NB4 (cell line): ENCODE results near the gene NUAK1.

ENCODE experiments used
- DNase-seq: peaks from one replicate; pipeline ENCODE4 v3.0.0; 2010; ENCODE audit warnings: low read depth
- H3K4me3 ChIP-seq: one replicate; pipeline ENCODE4 v1.5.1; 2011; ENCODE audit warnings: mild to moderate bottlenecking, low read depth, low read length, moderate library complexity
- CTCF ChIP-seq: IDR thresholded peaks from one replicate; pipeline ENCODE4 v1.5.1; 2012; ENCODE audit warnings: low read depth, low read length
- MAX ChIP-seq: IDR thresholded peaks from 2 replicates; pipeline ENCODE4 v1.6.1; 2011; ENCODE audit warnings: low read depth, low read length
- MYC ChIP-seq: IDR thresholded peaks from 2 replicates; pipeline ENCODE4 v1.6.1; 2011; ENCODE audit warnings: low read depth, low read length
- POLR2A ChIP-seq: IDR thresholded peaks from 2 replicates; pipeline ENCODE4 v1.6.1; 2011; ENCODE audit warnings: mild to moderate bottlenecking; ENCODE audit not compliant: insufficient read length; ENCODE audit errors: extremely low read depth

Gene NUAK1

GRCh38 chr12:106113446-106113823 lies 25.3 kb downstream of the NUAK1 start:
- H3K4me3 ChIP-seq: no peak overlapping the region
- no peak for DNase-seq
- TF ChIP-seq POLR2A (no peak), CTCF (no peak), MAX (no peak), MYC (no peak)

GRCh38 chr12:106113042-106113441 lies 25.7 kb downstream of the NUAK1 start:
- TF ChIP-seq MAX (no peak), CTCF (no peak)
- H3K4me3 ChIP-seq: no peak overlapping the region
- peak; percentile 85 for DNase-seq

- peak; percentile 89 for DNase-seq
- TF ChIP-seq POLR2A (no peak), CTCF (no peak), MAX (no peak), MYC (no peak)
- H3K4me3 ChIP-seq: no peak overlapping the region
Observed at GRCh38 chr12:106112145-106112821, 26.5 kb downstream of the NUAK1 start.

- no peak overlapping the region for H3K4me3 ChIP-seq
- no peak for DNase-seq
- TF ChIP-seq POLR2A (no peak), MAX (no peak), CTCF (no peak), MYC (no peak)
Observed at GRCh38 chr12:106110626-106111300, 28.0 kb downstream of the NUAK1 start.

GRCh38 chr12:106109168-106109910 lies 29.4 kb downstream of the NUAK1 start:
- TF ChIP-seq CTCF: no peak
- no peak for TF ChIP-seq MYC
- TF ChIP-seq MAX: no peak
- TF ChIP-seq POLR2A: no peak
- no peak for DNase-seq
- no peak overlapping the region for H3K4me3 ChIP-seq
